Nephron (organoid): ENCODE data around the gene NKPD1.
A peak's percentile ranks its signal among the peaks of the same experiment; 100 is the strongest.

Experiments
- H3K27ac Mint-ChIP-seq, 3 experiments: 2 replicates each; pipeline ENCODE4 v1.8.0; 2020; ENCODE audit warnings: mixed read lengths in 3 of 3, mild to moderate bottlenecking in 2 of 3, moderate library complexity in 1 of 3
- H3K27me3 Mint-ChIP-seq: 2 replicates; pipeline ENCODE4 v1.8.0; 2021; ENCODE audit warnings: low read depth, mild to moderate bottlenecking, moderate library complexity, mixed read lengths
- H3K36me3 Mint-ChIP-seq: 2 replicates; pipeline ENCODE4 v1.8.0; 2020; ENCODE audit warnings: low read depth, mixed read lengths
- H3K4me1 Mint-ChIP-seq: 2 replicates; pipeline ENCODE4 v1.8.0; 2020; ENCODE audit warnings: mixed read lengths
- H3K4me3 Mint-ChIP-seq, 3 experiments: 2 replicates each; pipeline ENCODE4 v1.8.0; 2020; ENCODE audit warnings: mild to moderate bottlenecking in 3 of 3, mixed read lengths in 3 of 3, moderate library complexity in 2 of 3
- H3K9me3 Mint-ChIP-seq: 2 replicates; pipeline ENCODE4 v1.8.0; 2020; ENCODE audit warnings: mixed read lengths
- CTCF ChIP-seq, 3 experiments: fragments of 200-600 bp; sonication (generic); IDR thresholded peaks; one replicate each; pipeline ENCODE4 v1.5.0; 2021; ENCODE audit warnings: antibody characterized with exemption in 3 of 3; ENCODE audit not compliant: unreplicated experiment in 3 of 3

NKPD1 gene

DNA sequence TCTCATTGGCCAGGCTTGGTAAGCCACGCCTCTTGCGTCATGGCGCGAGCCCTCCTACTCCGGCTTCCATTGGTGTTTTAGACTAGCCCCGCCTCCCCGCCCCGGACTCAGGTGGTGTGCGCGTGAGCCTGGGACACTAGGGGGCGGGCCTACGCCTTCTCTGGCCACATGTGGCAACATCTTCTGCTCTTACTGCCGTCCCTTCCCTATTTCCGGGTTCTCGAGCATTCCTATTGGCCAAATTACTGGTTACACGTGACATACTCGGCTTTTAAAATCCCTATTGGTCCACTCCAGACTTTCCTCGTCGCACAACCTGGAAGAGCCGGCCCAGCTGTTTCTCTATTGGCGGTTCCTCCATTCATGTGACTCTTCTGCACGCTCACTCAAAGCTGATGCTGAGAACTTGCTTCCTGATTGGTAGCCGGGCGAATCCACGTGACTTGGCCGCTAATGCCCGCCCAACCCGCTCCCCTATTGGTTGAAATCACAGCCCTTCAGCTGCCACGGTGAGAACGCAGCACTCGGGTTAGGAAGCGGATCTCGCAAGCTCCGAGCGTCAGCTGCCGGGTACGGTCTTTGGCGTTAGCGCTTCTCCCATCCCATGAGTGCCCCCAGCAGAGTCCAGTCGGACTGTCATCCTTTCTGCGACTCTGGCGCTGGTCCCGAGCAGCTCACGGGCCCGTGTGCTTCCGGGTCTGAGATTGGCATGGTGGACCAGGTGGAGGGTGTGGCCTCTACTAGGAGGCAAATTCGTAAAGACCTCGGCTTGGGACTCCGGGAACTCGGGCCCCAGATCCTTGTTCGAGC lies 17.7 kb upstream of the NKPD1 start, which contains the start of gene BLOC1S3:
TSS of gene BLOC1S3 (plus strand) at position 523 of the 810 bp plus-strand sequence. CDS start 513 bp downstream, outside the sequence.
- Mint-ChIP-seq H3K9me3 (no peaks in the 10 kb centered on the region), H3K27ac (peak within 1 kb of the TSS; percentile 31 to 88 (median 71)), H3K4me1 (peaks cover 19% of the 10 kb centered on the region), H3K4me3 (peak within 1 kb of the TSS; percentile 89 to 91 (median 90)), H3K27me3 (no peaks in the 10 kb centered on the region), H3K36me3 (peaks cover 4% of the 10 kb centered on the region)
- TF ChIP-seq CTCF (IDR thresholded peaks at IDR 0.05; ENCODE audit: unreplicated experiment in 3 of 3) = peak in 2 of 3 experiments; percentile 25 to 48

- TF ChIP-seq CTCF (IDR thresholded peaks at IDR 0.05; ENCODE audit: unreplicated experiment in 3 of 3) = no peak
- no peaks in the 10 kb centered on the region for H3K27me3 Mint-ChIP-seq
- H3K36me3 Mint-ChIP-seq = peaks cover 4% of the 10 kb centered on the region
- H3K9me3 Mint-ChIP-seq = no peaks in the 10 kb centered on the region
- H3K27ac Mint-ChIP-seq = peak within 1 kb of the TSS; percentile 31 to 88 (median 71)
- H3K4me1 Mint-ChIP-seq = peaks cover 19% of the 10 kb centered on the region
- H3K4me3 Mint-ChIP-seq = peak within 1 kb of the TSS; percentile 89 to 91 (median 90)
Measured at GRCh38 chr19:45177817-45178261, 17.1 kb upstream of the NKPD1 start, which contains the start of gene TRAPPC6A. Gene TRAPPC6A (minus strand): TSS chr19:45178237. CDS start chr19:45178218, 19 bp downstream.

DNA sequence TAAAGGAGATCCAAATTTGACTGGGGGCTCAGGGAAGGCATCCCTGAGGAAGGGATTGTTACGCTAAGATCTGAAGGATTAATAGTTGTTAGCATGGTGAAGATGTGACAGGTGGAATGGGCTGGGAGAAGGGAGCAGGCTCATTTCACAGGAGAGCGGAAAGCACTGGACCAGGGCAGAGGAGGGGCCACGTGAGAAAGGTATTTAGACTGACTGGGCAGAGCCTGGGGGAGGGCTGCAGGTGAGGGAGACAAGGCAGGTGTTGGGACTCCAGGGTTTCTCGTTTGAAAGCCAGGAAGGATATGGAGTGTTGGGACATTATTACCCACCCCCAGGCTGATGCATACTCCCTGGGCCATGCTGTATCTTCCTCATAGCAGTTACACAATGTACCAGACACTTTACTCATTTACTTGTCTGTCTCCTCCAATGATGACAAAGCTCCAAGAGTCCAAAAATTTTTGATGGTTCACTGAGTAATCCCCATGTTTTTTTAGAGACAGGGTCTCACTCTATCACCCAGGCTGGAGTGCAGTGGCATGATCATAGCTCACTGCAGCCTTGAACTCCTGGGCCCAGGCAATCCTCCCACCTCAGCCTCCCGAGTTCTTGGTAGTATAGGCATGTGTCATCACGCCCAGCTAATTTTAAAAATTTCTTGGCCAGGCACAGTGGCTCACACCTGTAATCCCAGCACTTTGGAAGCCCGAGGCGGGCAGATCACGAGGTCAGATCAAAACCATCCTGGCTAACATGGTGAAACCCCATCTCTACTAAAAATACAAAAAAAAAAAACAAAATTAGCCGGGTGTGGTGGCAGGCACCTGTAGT lies 14.9 kb upstream of the NKPD1 start:
- no peaks in the 10 kb centered on the region for H3K9me3 Mint-ChIP-seq
- H3K27ac Mint-ChIP-seq = peak overlapping the region in 2 of 3 experiments; percentile 40 to 82
- peaks cover 11% of the 10 kb centered on the region for H3K4me1 Mint-ChIP-seq
- TF ChIP-seq CTCF (IDR thresholded peaks at IDR 0.05; ENCODE audit: unreplicated experiment in 3 of 3) = no peak
- H3K27me3 Mint-ChIP-seq = no peaks in the 10 kb centered on the region
- H3K36me3 Mint-ChIP-seq = no peaks in the 10 kb centered on the region
- H3K4me3 Mint-ChIP-seq = peak overlapping the region; percentile 69 to 85 (median 81)

DNA sequence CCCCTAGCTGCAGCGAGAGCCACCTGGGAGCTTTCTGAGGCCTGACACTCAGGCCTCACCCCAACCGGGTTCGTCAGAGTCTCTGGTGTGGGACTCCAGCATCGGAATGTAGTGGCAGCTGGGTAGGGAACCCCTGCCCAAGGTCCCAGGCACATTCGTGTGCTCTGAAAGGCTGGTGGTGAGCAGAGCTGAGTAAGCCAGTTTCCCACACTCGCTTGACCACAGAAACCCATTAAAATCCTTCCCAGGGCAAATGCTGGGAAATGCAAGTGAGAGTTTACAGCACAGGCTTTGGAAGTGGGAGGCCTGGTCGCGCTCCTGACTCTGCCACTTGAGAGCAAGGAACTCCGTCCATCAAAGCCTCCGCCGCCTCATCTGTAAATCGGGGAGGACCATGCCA lies 13.0 kb upstream of the NKPD1 start:
- H3K4me3 Mint-ChIP-seq = peak overlapping the region in 1 of 3 experiments; percentile 64
- no peaks in the 10 kb centered on the region for H3K36me3 Mint-ChIP-seq
- TF ChIP-seq CTCF (IDR thresholded peaks at IDR 0.05; ENCODE audit: unreplicated experiment in 3 of 3) = no peak
- H3K27ac Mint-ChIP-seq = peak overlapping the region in 1 of 3 experiments; percentile 88
- H3K9me3 Mint-ChIP-seq = no peaks in the 10 kb centered on the region
- no peaks in the 10 kb centered on the region for H3K27me3 Mint-ChIP-seq
- peaks cover 11% of the 10 kb centered on the region for H3K4me1 Mint-ChIP-seq

DNA sequence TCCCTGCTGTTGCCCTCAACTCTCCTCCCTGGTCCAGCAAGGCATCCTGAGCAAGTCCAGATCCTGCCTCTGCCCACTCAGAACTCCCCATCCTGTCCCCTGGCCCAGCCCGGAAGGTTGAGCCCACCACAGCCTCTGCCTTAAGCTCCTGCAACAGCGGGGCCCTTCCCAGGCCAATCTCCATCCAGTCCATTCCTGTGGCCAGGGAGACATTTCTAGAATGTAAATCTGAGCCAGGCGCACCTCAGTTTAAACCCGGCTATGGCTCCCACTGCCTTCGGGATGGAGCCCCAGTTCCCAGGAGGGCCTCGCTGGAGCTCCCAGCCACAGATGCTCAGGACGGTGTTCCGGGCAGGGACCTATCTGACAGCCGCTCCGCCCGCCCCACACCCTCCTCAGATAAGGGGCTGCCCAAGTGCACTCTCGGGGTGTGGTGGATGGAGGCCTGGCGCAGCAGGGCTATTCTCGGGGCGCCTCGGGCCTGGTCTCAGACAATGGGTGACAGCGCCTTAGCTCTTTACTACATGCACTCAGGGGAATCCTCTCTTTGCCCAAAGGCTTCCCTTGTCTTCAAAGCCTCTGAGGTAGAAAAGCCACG lies 11.9 kb upstream of the NKPD1 start:
- Mint-ChIP-seq H3K9me3 (no peaks in the 10 kb centered on the region), H3K27ac (no peak overlapping the region), H3K36me3 (no peaks in the 10 kb centered on the region), H3K4me3 (no peak overlapping the region), H3K4me1 (peaks cover 6% of the 10 kb centered on the region), H3K27me3 (no peaks in the 10 kb centered on the region)
- TF ChIP-seq CTCF (IDR thresholded peaks at IDR 0.05; ENCODE audit: unreplicated experiment in 3 of 3) = no peak
